CD4-positive, alpha-beta T cell treated with Interleukin-1 beta for 1 hour (primary cell): ENCODE data around the gene PDK1.
"Not testable (repeated sequence)": the region's sequence is repeated elsewhere in the genome, so short reads cannot be mapped to it uniquely, and the experiment has no call there.

Experiments used
- DNase-seq, 2 donors: peaks; one replicate each; pipeline ENCODE4 v3.0.0-alpha.2; 2020 to 2022

The PDK1 gene

GRCh38 chr2:172555522-172556283 lies at the start of gene PDK1:
TSS of gene PDK1 (plus strand) at chr2:172556090. CDS start at chr2:172556151, 61 bp downstream.
- peak; percentile 91 to 92 for DNase-seq

- no peak for DNase-seq
These were observed 48.7 kb upstream of the PDK1 start for GRCh38 chr2:172507199-172507598.

GRCh38 chr2:172510088-172510487 lies 45.8 kb upstream of the PDK1 start:
- no peak for DNase-seq

- no peak for DNase-seq
These were observed 45.3 kb upstream of the PDK1 start for GRCh38 chr2:172510548-172510947.

GRCh38 chr2:172512810-172513523 lies 42.9 kb upstream of the PDK1 start:
- DNase-seq, result no peak

- DNase-seq, result no peak
These were observed 42.4 kb upstream of the PDK1 start for GRCh38 chr2:172513524-172513900.

GRCh38 chr2:172513935-172514586 lies 41.8 kb upstream of the PDK1 start:
- DNase-seq, result no peak

- peak in 1 of 2 donors; percentile 6 for DNase-seq
These were observed 39.6 kb upstream of the PDK1 start for GRCh38 chr2:172516299-172516698.

- DNase-seq, result no peak
These were observed 36.9 kb upstream of the PDK1 start for GRCh38 chr2:172518995-172519394.

- DNase-seq, result no peak
These were observed 30.3 kb upstream of the PDK1 start for GRCh38 chr2:172525601-172526000.

- no peak for DNase-seq
These were observed 24.6 kb upstream of the PDK1 start for GRCh38 chr2:172531309-172531708.

- DNase-seq, result not testable (repeated sequence)
These were observed 23.4 kb upstream of the PDK1 start for GRCh38 chr2:172532461-172532860.

- DNase-seq, result no peak
These were observed 22.2 kb upstream of the PDK1 start for GRCh38 chr2:172533687-172534086.

- no peak for DNase-seq
These were observed 20.8 kb upstream of the PDK1 start for GRCh38 chr2:172535119-172535518.

GRCh38 chr2:172537851-172538250 lies 18.0 kb upstream of the PDK1 start:
- not testable (repeated sequence) for DNase-seq

GRCh38 chr2:172539767-172540166 lies 16.1 kb upstream of the PDK1 start:
- no peak for DNase-seq

GRCh38 chr2:172540421-172540820 lies 15.5 kb upstream of the PDK1 start:
- no peak for DNase-seq

- no peak for DNase-seq
These were observed 10.3 kb upstream of the PDK1 start for GRCh38 chr2:172545408-172546075.

GRCh38 chr2:172549131-172549530 lies 6.8 kb upstream of the PDK1 start:
- no peak for DNase-seq

- peak in 1 of 2 donors; percentile 38 for DNase-seq
These were observed 6.1 kb upstream of the PDK1 start for GRCh38 chr2:172549802-172550201.

- no peak for DNase-seq
These were observed 5.5 kb upstream of the PDK1 start for GRCh38 chr2:172550419-172550818.

GRCh38 chr2:172551271-172551670 lies 4.6 kb upstream of the PDK1 start:
- DNase-seq, result no peak
